T-helper 1 cell treated with Interleukin-12 subunit alpha and Interleukin-12 subunit beta and Interleukin-4 antibody, amounts not matched to agents 30 μg/mL and 1 μg/mL, for 36 hours (primary cell): ENCODE results near the gene STAP2.

Experiments
- H3K27ac Mint-ChIP-seq: one replicate; pipeline ENCODE4 v1.8.0; 2021; ENCODE audit warnings: mild to moderate bottlenecking, mixed read lengths
- H3K27me3 Mint-ChIP-seq: one replicate; pipeline ENCODE4 v1.8.0; 2021; ENCODE audit warnings: low read depth, mixed read lengths
- H3K36me3 Mint-ChIP-seq: one replicate; pipeline ENCODE4 v1.8.0; 2021; ENCODE audit warnings: low read depth, mixed read lengths
- H3K4me1 Mint-ChIP-seq: one replicate; pipeline ENCODE4 v1.8.0; 2021; ENCODE audit warnings: low read depth, mixed read lengths
- H3K4me3 Mint-ChIP-seq: one replicate; pipeline ENCODE4 v1.8.0; 2021; ENCODE audit warnings: mild to moderate bottlenecking, moderate library complexity, mixed read lengths
- H3K9me3 Mint-ChIP-seq: one replicate; pipeline ENCODE4 v1.8.0; 2021; ENCODE audit warnings: mixed read lengths

The STAP2 gene

GRCh38 chr19:4365341-4365740 lies 26.7 kb upstream of the STAP2 start:
- H3K9me3 Mint-ChIP-seq: no peaks in the 10 kb centered on the region
- peaks cover 22% of the 10 kb centered on the region for H3K4me1 Mint-ChIP-seq
- no peaks in the 10 kb centered on the region for H3K27me3 Mint-ChIP-seq
- no peak overlapping the region for H3K4me3 Mint-ChIP-seq
- no peak overlapping the region for H3K27ac Mint-ChIP-seq
- H3K36me3 Mint-ChIP-seq: peaks cover 12% of the 10 kb centered on the region

- Mint-ChIP-seq H3K4me1 (peaks cover 13% of the 10 kb centered on the region), H3K4me3 (no peak overlapping the region)
Observed at GRCh38 chr19:4363571-4364304, 25.1 kb upstream of the STAP2 start.

GRCh38 chr19:4362831-4363545 lies 24.4 kb upstream of the STAP2 start:
- Mint-ChIP-seq H3K4me3 (no peak overlapping the region), H3K4me1 (peaks cover 9% of the 10 kb centered on the region), H3K27ac (no peak overlapping the region), H3K36me3 (peaks cover 13% of the 10 kb centered on the region), H3K27me3 (no peaks in the 10 kb centered on the region), H3K9me3 (no peaks in the 10 kb centered on the region)

More at GRCh38 chr19:4363571-4364304, 25.1 kb upstream of the STAP2 start:
- Mint-ChIP-seq H3K9me3 (no peaks in the 10 kb centered on the region), H3K27me3 (no peaks in the 10 kb centered on the region), H3K36me3 (peaks cover 13% of the 10 kb centered on the region), H3K27ac (no peak overlapping the region)

- no peak overlapping the region for H3K4me3 Mint-ChIP-seq
- peaks cover 13% of the 10 kb centered on the region for H3K36me3 Mint-ChIP-seq
- peaks cover 4% of the 10 kb centered on the region for H3K4me1 Mint-ChIP-seq
- H3K9me3 Mint-ChIP-seq: no peaks in the 10 kb centered on the region
- H3K27me3 Mint-ChIP-seq: no peaks in the 10 kb centered on the region
- H3K27ac Mint-ChIP-seq: no peak overlapping the region
Observed at GRCh38 chr19:4362101-4362828, 23.6 kb upstream of the STAP2 start.

- Mint-ChIP-seq H3K36me3 (peaks cover 10% of the 10 kb centered on the region), H3K27ac (no peak overlapping the region), H3K9me3 (no peaks in the 10 kb centered on the region), H3K4me1 (peaks cover under 1% of the 10 kb centered on the region), H3K4me3 (no peak overlapping the region), H3K27me3 (no peaks in the 10 kb centered on the region)
Observed at GRCh38 chr19:4361152-4362046, 22.8 kb upstream of the STAP2 start.

- Mint-ChIP-seq H3K4me1 (no peaks in the 10 kb centered on the region), H3K9me3 (no peaks in the 10 kb centered on the region), H3K27me3 (no peaks in the 10 kb centered on the region), H3K36me3 (peaks cover 10% of the 10 kb centered on the region), H3K27ac (no peak overlapping the region), H3K4me3 (no peak overlapping the region)
Observed at GRCh38 chr19:4360641-4361151, 22.1 kb upstream of the STAP2 start.

GRCh38 chr19:4360081-4360569 lies 21.5 kb upstream of the STAP2 start:
- Mint-ChIP-seq H3K27ac (no peak overlapping the region), H3K4me3 (no peak overlapping the region), H3K4me1 (no peaks in the 10 kb centered on the region), H3K36me3 (peaks cover 10% of the 10 kb centered on the region), H3K9me3 (no peaks in the 10 kb centered on the region), H3K27me3 (no peaks in the 10 kb centered on the region)

GRCh38 chr19:4359627-4360000 lies 21.0 kb upstream of the STAP2 start:
- H3K9me3 Mint-ChIP-seq: no peaks in the 10 kb centered on the region
- no peaks in the 10 kb centered on the region for H3K27me3 Mint-ChIP-seq
- H3K4me3 Mint-ChIP-seq: no peak overlapping the region
- peaks cover 10% of the 10 kb centered on the region for H3K36me3 Mint-ChIP-seq
- H3K4me1 Mint-ChIP-seq: no peaks in the 10 kb centered on the region
- no peak overlapping the region for H3K27ac Mint-ChIP-seq

GRCh38 chr19:4358709-4359626 lies 20.3 kb upstream of the STAP2 start:
- Mint-ChIP-seq H3K4me1 (no peaks in the 10 kb centered on the region), H3K4me3 (no peak overlapping the region), H3K27ac (no peak overlapping the region), H3K36me3 (peaks cover 10% of the 10 kb centered on the region), H3K9me3 (no peaks in the 10 kb centered on the region), H3K27me3 (no peaks in the 10 kb centered on the region)

- H3K27me3 Mint-ChIP-seq: no peaks in the 10 kb centered on the region
- H3K4me3 Mint-ChIP-seq: no peak overlapping the region
- peaks cover 9% of the 10 kb centered on the region for H3K36me3 Mint-ChIP-seq
- no peaks in the 10 kb centered on the region for H3K9me3 Mint-ChIP-seq
- H3K27ac Mint-ChIP-seq: no peak overlapping the region
- H3K4me1 Mint-ChIP-seq: no peaks in the 10 kb centered on the region
Observed at GRCh38 chr19:4357921-4358326, 19.3 kb upstream of the STAP2 start.

- Mint-ChIP-seq H3K27me3 (no peaks in the 10 kb centered on the region), H3K36me3 (peaks cover 9% of the 10 kb centered on the region), H3K27ac (no peak overlapping the region), H3K4me1 (peaks cover 2% of the 10 kb centered on the region), H3K4me3 (no peak overlapping the region), H3K9me3 (no peaks in the 10 kb centered on the region)
Observed at GRCh38 chr19:4357095-4357797, 18.6 kb upstream of the STAP2 start.

- H3K4me3 Mint-ChIP-seq: no peak overlapping the region
- H3K27ac Mint-ChIP-seq: no peak overlapping the region
- no peaks in the 10 kb centered on the region for H3K36me3 Mint-ChIP-seq
- H3K4me1 Mint-ChIP-seq: peaks cover 2% of the 10 kb centered on the region
- no peaks in the 10 kb centered on the region for H3K9me3 Mint-ChIP-seq
- no peaks in the 10 kb centered on the region for H3K27me3 Mint-ChIP-seq
Observed at GRCh38 chr19:4354897-4355296, 16.3 kb upstream of the STAP2 start.
